OCI-LY7 (cell line): ENCODE data around the gene PDCD6IP. TPM values are rescaled to one million over a fixed set of nuclear protein-coding genes. Genes with fewer than 3 reads are reported as not detected.

ENCODE experiments used
- BruUV-seq: library from RNA; stranded (reverse); fragments of 400-500 nt; replicated peaks from 2 replicates; lab custom pipeline; 2021; lab: Mats Ljungman, UMichigan
- CTCF ChIA-PET: fragments of 300-600 bp; sonication (Branson Sonifier 250); formaldehyde crosslinking; loops from one replicate; lab custom pipeline; 2022; ENCODE audit warnings: antibody characterized with exemption; ENCODE audit not compliant: unreplicated experiment; lab: Charles Lee
- POLR2A ChIA-PET: fragments of 300-600 bp; sonication (Branson Sonifier 250); formaldehyde crosslinking; loops from one replicate; lab custom pipeline; 2022; ENCODE audit warnings: antibody characterized with exemption; lab: Charles Lee
- DNase-seq: peaks from one replicate; pipeline ENCODE4 v3.0.0-alpha.2; 2015; ENCODE audit warnings: low spot score
- H2AFZ ChIP-seq: fragments of 200-600 bp; sonication (generic), shearing (Covaris generic); 2 replicates; pipeline ENCODE4 v1.6.1; 2014; ENCODE audit warnings: mild to moderate bottlenecking, antibody characterized with exemption, low read length, moderate library complexity
- H3K27ac ChIP-seq: fragments of 200-600 bp; sonication (generic); 2 replicates; pipeline ENCODE4 v1.5.1; 2014; ENCODE audit warnings: mixed run types, low read depth, mild to moderate bottlenecking, moderate library complexity, low read length, inconsistent platforms; ENCODE audit not compliant: poor library complexity, severe bottlenecking
- H3K36me3 ChIP-seq: fragments of 200-600 bp; sonication (generic); 2 replicates; pipeline ENCODE4 v1.6.1; 2014; ENCODE audit warnings: mild to moderate bottlenecking, antibody characterized with exemption, low read length, moderate library complexity, mixed read lengths; ENCODE audit not compliant: insufficient read depth
- H3K4me1 ChIP-seq: fragments of 200-600 bp; sonication (generic); 2 replicates; pipeline ENCODE4 v1.5.1; 2014; ENCODE audit warnings: mild to moderate bottlenecking, low read length; ENCODE audit not compliant: insufficient read depth, poor library complexity, severe bottlenecking
- H3K4me2 ChIP-seq: fragments of 200-600 bp; sonication (generic); 2 replicates; pipeline ENCODE4 v1.6.1; 2014; ENCODE audit warnings: mild to moderate bottlenecking, low read length
- H3K4me3 ChIP-seq: fragments of 200-600 bp; sonication (generic); 2 replicates; pipeline ENCODE4 v1.5.1; 2014; ENCODE audit warnings: mild to moderate bottlenecking, low read depth, low read length; ENCODE audit not compliant: poor library complexity, severe bottlenecking
- H3K79me2 ChIP-seq: fragments of 200-600 bp; sonication (generic); 2 replicates; pipeline ENCODE4 v1.6.1; 2016; ENCODE audit warnings: low read depth, mild to moderate bottlenecking, low read length, moderate library complexity, mixed read lengths; ENCODE audit not compliant: insufficient read depth
- H3K9me2 ChIP-seq: fragments of 200-600 bp; sonication (generic); 2 replicates; pipeline ENCODE4 v1.6.1; 2016; ENCODE audit warnings: mild to moderate bottlenecking, low read length, mixed read lengths; ENCODE audit not compliant: insufficient read depth
- H3K9me3 ChIP-seq: fragments of 200-600 bp; sonication (generic); 2 replicates; pipeline ENCODE4 v1.6.1; 2014; ENCODE audit warnings: mild to moderate bottlenecking, mixed run types, low read length, mixed read lengths
- H4K20me1 ChIP-seq: fragments of 200-600 bp; sonication (generic); 2 replicates; pipeline ENCODE4 v1.6.1; 2014; ENCODE audit warnings: mild to moderate bottlenecking, antibody characterized with exemption, low read length, moderate library complexity, mixed read lengths; ENCODE audit not compliant: insufficient read depth
- EZH2phosphoT487 ChIP-seq: fragments of 200-600 bp; sonication (generic); IDR thresholded peaks from 2 replicates; pipeline ENCODE4 v1.6.1; 2018; ENCODE audit warnings: low read depth, borderline replicate concordance, mild to moderate bottlenecking, mixed run types, antibody characterized with exemption, low read length, moderate library complexity, mixed read lengths
- intact Hi-C: fragments of 100-400 bp; cut with micrococcal nuclease; formaldehyde crosslinking; loops from one replicate; pipeline ENCODE4 v1.10.0; 2022; ENCODE audit not compliant: unreplicated experiment
- total RNA-seq, 2 experiments: library from RNA; depleted of rRNA in 1 of 2; stranded (reverse); fragments of >200 nt in 1 of 2; shearing (Covaris generic) in 1 of 2; gene quantifications; 2 replicates each; pipeline ENCODE4 v1.2.3, GENCODE V29; 2014 to 2022
- TF ChIP-seq, protein P1 (sequence below): fragments of 200-600 bp; sonication (generic); conservative IDR thresholded peaks from 2 replicates; pipeline ENCODE4 v1.5.1; 2014; ENCODE audit warnings: mild to moderate bottlenecking, antibody characterized with exemption, low read length, moderate library complexity, mixed read lengths

PDCD6IP gene
- total RNA-seq, 2 experiments from 2014 or later: 75.5 to 216 TPM

DNA sequence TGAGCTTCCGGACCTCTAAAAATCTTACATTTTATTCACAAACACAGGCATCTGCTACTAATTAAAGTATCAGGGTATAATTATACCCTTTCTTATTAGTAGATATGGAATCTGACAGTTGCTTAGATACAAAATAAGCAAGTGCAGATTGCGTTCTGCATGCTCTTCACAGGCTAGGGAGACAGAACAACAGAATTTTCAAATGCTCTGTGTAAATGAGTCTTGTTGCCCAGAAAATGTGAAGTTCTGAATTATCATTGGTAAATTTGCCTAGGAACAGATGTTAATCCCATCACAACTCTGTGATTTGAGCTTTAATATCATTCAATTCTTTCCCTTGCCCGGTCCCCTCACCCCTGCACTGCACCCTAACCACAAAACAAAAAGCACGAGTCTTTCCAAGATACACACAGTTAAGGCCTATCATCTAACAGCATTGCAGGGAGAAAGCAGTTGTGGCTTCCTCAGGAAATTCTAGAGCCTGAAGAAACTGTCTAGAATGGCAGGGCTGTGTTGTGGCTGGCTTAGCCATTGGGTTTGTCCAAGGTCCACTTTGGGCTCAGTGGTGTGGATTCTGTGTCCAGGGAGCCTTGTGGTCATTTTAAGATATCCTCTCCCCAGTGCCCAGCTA lies 119.8 kb downstream of the PDCD6IP start:
- ChIA-PET POLR2A (interaction anchor here (0.6 kb wide), 1 partner anchor 1627 kb away, joined by 6 read pairs; no protein-coding TSS in a partner anchor), CTCF (no interaction called here)

More for the DNA sequence above, 119.8 kb downstream of the PDCD6IP start:
- Histone ChIP-seq H4K20me1 (no peaks in the 10 kb centered on the region), H3K9me2 (no peaks in the 10 kb centered on the region), H3K4me2 (no peak overlapping the region), H3K36me3 (no peaks in the 10 kb centered on the region), H3K27ac (no peak overlapping the region), H3K4me3 (no peak overlapping the region), H2AFZ (no peak overlapping the region), H3K4me1 (no peaks in the 10 kb centered on the region), H3K79me2 (no peaks in the 10 kb centered on the region), H3K9me3 (no peaks in the 10 kb centered on the region)
- no TSS peak for BruUV-seq
- no peak for DNase-seq
- intact Hi-C loops: no loop called here
- TF ChIP-seq, protein P1, sequence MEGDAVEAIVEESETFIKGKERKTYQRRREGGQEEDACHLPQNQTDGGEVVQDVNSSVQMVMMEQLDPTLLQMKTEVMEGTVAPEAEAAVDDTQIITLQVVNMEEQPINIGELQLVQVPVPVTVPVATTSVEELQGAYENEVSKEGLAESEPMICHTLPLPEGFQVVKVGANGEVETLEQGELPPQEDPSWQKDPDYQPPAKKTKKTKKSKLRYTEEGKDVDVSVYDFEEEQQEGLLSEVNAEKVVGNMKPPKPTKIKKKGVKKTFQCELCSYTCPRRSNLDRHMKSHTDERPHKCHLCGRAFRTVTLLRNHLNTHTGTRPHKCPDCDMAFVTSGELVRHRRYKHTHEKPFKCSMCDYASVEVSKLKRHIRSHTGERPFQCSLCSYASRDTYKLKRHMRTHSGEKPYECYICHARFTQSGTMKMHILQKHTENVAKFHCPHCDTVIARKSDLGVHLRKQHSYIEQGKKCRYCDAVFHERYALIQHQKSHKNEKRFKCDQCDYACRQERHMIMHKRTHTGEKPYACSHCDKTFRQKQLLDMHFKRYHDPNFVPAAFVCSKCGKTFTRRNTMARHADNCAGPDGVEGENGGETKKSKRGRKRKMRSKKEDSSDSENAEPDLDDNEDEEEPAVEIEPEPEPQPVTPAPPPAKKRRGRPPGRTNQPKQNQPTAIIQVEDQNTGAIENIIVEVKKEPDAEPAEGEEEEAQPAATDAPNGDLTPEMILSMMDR: no peak
- no peak for TF ChIP-seq EZH2phosphoT487

Other genes starting within 250 kb of the PDCD6IP start
- 99.1 and 108 TPM in 2 replicates for gene CLASP2, start 80.4 kb upstream of the PDCD6IP start, total RNA-seq (2014; rRNA removed; shearing (Covaris generic))
- gene CLASP2, start 80.4 kb upstream of the PDCD6IP start, total RNA-seq (2022): 95.5 and 97.3 TPM in 2 replicates